ENCODE results near the gene ARHGEF33. TPM values are rescaled to one million over a fixed set of nuclear protein-coding genes. Genes with fewer than 3 reads are reported as not detected.

Gene ARHGEF33
- total and polyA plus RNA-seq, 2 of the 13 experiments (the other 11 are each of a cell fraction or from before 2014, with no cell fraction given), result 0.04 TPM; not detected in 1

- TF ChIP-seq ETV5 (CRISPR knock-in tag; IDR thresholded peaks at IDR 0.05; ENCODE audit: borderline replicate concordance) (no peak), HOXA5 (CRISPR knock-in tag; IDR thresholded peaks at IDR 0.05) (no peak), NR2F6 (IDR thresholded peaks at IDR 0.05) (no peak), NR2F6 (CRISPR knock-in tag; IDR thresholded peaks at IDR 0.05) (peak; percentile 31; the same call in 1 of the 2 replicates), ZNF768 (CRISPR knock-in tag; IDR thresholded peaks at IDR 0.05) (no peak), NFE2 (CRISPR knock-in tag; IDR thresholded peaks at IDR 0.05) (no peak), GTF2F1 (IDR thresholded peaks at IDR 0.05; ENCODE audit: low read length) (no peak), SP5 (CRISPR knock-in tag; IDR thresholded peaks at IDR 0.05; ENCODE audit: borderline replicate concordance, low read depth) (no peak), MAFF (IDR thresholded peaks at IDR 0.05; ENCODE audit: low read depth, low read length) (no peak), HNRNPH1 (optimal IDR thresholded peaks at IDR 0.05; ENCODE audit: low read depth, low read length) (no peak), THAP11 (CRISPR knock-in tag; IDR thresholded peaks at IDR 0.05) (0 out of 2 replicates have a peak, but pooled peaks have one; percentile 22), ATF5 (CRISPR knock-in tag; IDR thresholded peaks at IDR 0.05; ENCODE audit: low read depth) (no peak)
- TF ChIP-seq, protein P1, sequence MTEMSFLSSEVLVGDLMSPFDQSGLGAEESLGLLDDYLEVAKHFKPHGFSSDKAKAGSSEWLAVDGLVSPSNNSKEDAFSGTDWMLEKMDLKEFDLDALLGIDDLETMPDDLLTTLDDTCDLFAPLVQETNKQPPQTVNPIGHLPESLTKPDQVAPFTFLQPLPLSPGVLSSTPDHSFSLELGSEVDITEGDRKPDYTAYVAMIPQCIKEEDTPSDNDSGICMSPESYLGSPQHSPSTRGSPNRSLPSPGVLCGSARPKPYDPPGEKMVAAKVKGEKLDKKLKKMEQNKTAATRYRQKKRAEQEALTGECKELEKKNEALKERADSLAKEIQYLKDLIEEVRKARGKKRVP (CRISPR knock-in tag; IDR thresholded peaks at IDR 0.05), result no peak
- TF ChIP-seq, protein P2, sequence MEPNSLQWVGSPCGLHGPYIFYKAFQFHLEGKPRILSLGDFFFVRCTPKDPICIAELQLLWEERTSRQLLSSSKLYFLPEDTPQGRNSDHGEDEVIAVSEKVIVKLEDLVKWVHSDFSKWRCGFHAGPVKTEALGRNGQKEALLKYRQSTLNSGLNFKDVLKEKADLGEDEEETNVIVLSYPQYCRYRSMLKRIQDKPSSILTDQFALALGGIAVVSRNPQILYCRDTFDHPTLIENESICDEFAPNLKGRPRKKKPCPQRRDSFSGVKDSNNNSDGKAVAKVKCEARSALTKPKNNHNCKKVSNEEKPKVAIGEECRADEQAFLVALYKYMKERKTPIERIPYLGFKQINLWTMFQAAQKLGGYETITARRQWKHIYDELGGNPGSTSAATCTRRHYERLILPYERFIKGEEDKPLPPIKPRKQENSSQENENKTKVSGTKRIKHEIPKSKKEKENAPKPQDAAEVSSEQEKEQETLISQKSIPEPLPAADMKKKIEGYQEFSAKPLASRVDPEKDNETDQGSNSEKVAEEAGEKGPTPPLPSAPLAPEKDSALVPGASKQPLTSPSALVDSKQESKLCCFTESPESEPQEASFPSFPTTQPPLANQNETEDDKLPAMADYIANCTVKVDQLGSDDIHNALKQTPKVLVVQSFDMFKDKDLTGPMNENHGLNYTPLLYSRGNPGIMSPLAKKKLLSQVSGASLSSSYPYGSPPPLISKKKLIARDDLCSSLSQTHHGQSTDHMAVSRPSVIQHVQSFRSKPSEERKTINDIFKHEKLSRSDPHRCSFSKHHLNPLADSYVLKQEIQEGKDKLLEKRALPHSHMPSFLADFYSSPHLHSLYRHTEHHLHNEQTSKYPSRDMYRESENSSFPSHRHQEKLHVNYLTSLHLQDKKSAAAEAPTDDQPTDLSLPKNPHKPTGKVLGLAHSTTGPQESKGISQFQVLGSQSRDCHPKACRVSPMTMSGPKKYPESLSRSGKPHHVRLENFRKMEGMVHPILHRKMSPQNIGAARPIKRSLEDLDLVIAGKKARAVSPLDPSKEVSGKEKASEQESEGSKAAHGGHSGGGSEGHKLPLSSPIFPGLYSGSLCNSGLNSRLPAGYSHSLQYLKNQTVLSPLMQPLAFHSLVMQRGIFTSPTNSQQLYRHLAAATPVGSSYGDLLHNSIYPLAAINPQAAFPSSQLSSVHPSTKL (CRISPR knock-in tag; IDR thresholded peaks at IDR 0.05), result peak; percentile 37; the same call in 1 of the 2 replicates
- TF ChIP-seq, protein P3, sequence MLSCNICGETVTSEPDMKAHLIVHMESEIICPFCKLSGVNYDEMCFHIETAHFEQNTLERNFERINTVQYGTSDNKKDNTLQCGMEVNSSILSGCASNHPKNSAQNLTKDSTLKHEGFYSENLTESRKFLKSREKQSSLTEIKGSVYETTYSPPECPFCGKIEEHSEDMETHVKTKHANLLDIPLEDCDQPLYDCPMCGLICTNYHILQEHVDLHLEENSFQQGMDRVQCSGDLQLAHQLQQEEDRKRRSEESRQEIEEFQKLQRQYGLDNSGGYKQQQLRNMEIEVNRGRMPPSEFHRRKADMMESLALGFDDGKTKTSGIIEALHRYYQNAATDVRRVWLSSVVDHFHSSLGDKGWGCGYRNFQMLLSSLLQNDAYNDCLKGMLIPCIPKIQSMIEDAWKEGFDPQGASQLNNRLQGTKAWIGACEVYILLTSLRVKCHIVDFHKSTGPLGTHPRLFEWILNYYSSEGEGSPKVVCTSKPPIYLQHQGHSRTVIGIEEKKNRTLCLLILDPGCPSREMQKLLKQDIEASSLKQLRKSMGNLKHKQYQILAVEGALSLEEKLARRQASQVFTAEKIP (CRISPR knock-in tag; IDR thresholded peaks at IDR 0.05; ENCODE audit: borderline replicate concordance), result no peak
- TF ChIP-seq, protein P4, sequence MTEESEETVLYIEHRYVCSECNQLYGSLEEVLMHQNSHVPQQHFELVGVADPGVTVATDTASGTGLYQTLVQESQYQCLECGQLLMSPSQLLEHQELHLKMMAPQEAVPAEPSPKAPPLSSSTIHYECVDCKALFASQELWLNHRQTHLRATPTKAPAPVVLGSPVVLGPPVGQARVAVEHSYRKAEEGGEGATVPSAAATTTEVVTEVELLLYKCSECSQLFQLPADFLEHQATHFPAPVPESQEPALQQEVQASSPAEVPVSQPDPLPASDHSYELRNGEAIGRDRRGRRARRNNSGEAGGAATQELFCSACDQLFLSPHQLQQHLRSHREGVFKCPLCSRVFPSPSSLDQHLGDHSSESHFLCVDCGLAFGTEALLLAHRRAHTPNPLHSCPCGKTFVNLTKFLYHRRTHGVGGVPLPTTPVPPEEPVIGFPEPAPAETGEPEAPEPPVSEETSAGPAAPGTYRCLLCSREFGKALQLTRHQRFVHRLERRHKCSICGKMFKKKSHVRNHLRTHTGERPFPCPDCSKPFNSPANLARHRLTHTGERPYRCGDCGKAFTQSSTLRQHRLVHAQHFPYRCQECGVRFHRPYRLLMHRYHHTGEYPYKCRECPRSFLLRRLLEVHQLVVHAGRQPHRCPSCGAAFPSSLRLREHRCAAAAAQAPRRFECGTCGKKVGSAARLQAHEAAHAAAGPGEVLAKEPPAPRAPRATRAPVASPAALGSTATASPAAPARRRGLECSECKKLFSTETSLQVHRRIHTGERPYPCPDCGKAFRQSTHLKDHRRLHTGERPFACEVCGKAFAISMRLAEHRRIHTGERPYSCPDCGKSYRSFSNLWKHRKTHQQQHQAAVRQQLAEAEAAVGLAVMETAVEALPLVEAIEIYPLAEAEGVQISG (CRISPR knock-in tag; IDR thresholded peaks at IDR 0.05), result peak; percentile 71
- TF ChIP-seq, protein P5, sequence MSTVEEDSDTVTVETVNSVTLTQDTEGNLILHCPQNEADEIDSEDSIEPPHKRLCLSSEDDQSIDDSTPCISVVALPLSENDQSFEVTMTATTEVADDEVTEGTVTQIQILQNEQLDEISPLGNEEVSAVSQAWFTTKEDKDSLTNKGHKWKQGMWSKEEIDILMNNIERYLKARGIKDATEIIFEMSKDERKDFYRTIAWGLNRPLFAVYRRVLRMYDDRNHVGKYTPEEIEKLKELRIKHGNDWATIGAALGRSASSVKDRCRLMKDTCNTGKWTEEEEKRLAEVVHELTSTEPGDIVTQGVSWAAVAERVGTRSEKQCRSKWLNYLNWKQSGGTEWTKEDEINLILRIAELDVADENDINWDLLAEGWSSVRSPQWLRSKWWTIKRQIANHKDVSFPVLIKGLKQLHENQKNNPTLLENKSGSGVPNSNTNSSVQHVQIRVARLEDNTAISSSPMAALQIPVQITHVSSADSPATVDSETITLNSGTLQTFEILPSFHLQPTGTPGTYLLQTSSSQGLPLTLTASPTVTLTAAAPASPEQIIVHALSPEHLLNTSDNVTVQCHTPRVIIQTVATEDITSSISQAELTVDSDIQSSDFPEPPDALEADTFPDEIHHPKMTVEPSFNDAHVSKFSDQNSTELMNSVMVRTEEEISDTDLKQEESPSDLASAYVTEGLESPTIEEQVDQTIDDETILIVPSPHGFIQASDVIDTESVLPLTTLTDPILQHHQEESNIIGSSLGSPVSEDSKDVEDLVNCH (CRISPR knock-in tag; IDR thresholded peaks at IDR 0.05), result no peak
Measured at GRCh38 chr2:38925982-38926381, 36.3 kb downstream of the ARHGEF33 start (continued).
